ENCODE results near the gene GGTLC1.

GGTLC1 gene

GRCh38 chr20:23970049-23970448, 18.5 kb downstream of the GGTLC1 start:
- no peak overlapping the region for H3K27ac ChIP-seq (ENCODE audit: extremely low read depth, low read depth, low read length)
- no peak overlapping the region for H3K4me3 ChIP-seq (ENCODE audit: low read depth, low read length)
- CTCF ChIA-PET: interaction anchor here (0.6 to 0.7 kb wide), 2 partner anchors 186 to 237 kb away, joined by 3 read pairs; no protein-coding TSS in a partner anchor
- no peaks in the 10 kb centered on the region for H3K36me3 ChIP-seq (ENCODE audit: control insufficient read depth in 2 of 2, insufficient read depth in 1 of 2, low read length in 2 of 2)
- H3K9me3 ChIP-seq (ENCODE audit: control insufficient read depth, insufficient read depth, low read depth, low read length): no peaks in the 10 kb centered on the region
- no peaks in the 10 kb centered on the region for H3K4me1 ChIP-seq (ENCODE audit: control insufficient read depth, insufficient read depth, low read length)
- TF ChIP-seq ZNF292 (tag by site-specific recombination; IDR thresholded peaks at IDR 0.05; ENCODE audit: borderline replicate concordance, low read depth): no peak
- TF ChIP-seq ZFP37 (tag by site-specific recombination; IDR thresholded peaks at IDR 0.05): no peak
- no peak for TF ChIP-seq ZNF23 (tag by site-specific recombination; IDR thresholded peaks at IDR 0.05; ENCODE audit: borderline replicate concordance)
- TF ChIP-seq, protein P1, sequence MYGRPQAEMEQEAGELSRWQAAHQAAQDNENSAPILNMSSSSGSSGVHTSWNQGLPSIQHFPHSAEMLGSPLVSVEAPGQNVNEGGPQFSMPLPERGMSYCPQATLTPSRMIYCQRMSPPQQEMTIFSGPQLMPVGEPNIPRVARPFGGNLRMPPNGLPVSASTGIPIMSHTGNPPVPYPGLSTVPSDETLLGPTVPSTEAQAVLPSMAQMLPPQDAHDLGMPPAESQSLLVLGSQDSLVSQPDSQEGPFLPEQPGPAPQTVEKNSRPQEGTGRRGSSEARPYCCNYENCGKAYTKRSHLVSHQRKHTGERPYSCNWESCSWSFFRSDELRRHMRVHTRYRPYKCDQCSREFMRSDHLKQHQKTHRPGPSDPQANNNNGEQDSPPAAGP (tag by site-specific recombination; IDR thresholded peaks at IDR 0.05): no peak
- TF ChIP-seq, protein P2, sequence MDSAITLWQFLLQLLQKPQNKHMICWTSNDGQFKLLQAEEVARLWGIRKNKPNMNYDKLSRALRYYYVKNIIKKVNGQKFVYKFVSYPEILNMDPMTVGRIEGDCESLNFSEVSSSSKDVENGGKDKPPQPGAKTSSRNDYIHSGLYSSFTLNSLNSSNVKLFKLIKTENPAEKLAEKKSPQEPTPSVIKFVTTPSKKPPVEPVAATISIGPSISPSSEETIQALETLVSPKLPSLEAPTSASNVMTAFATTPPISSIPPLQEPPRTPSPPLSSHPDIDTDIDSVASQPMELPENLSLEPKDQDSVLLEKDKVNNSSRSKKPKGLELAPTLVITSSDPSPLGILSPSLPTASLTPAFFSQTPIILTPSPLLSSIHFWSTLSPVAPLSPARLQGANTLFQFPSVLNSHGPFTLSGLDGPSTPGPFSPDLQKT (IDR thresholded peaks at IDR 0.05; ENCODE audit: borderline replicate concordance, low read depth, low read length): no peak
- TF ChIP-seq ZFP41 (tag by site-specific recombination; IDR thresholded peaks at IDR 0.05; ENCODE audit: borderline replicate concordance): no peak
- TF ChIP-seq, protein P3, sequence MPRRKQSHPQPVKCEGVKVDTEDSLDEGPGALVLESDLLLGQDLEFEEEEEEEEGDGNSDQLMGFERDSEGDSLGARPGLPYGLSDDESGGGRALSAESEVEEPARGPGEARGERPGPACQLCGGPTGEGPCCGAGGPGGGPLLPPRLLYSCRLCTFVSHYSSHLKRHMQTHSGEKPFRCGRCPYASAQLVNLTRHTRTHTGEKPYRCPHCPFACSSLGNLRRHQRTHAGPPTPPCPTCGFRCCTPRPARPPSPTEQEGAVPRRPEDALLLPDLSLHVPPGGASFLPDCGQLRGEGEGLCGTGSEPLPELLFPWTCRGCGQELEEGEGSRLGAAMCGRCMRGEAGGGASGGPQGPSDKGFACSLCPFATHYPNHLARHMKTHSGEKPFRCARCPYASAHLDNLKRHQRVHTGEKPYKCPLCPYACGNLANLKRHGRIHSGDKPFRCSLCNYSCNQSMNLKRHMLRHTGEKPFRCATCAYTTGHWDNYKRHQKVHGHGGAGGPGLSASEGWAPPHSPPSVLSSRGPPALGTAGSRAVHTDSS (tag by site-specific recombination; IDR thresholded peaks at IDR 0.05): no peak
- TF ChIP-seq SCRT2 (tag by site-specific recombination; IDR thresholded peaks at IDR 0.05): no peak
- TF ChIP-seq PRDM1 (tag by site-specific recombination; IDR thresholded peaks at IDR 0.05): no peak
- TF ChIP-seq ZNF184 (tag by site-specific recombination; IDR thresholded peaks at IDR 0.05): no peak
- TF ChIP-seq ZNF146 (tag by site-specific recombination; IDR thresholded peaks at IDR 0.05): no peak
- no peak for TF ChIP-seq ZNF768 (tag by site-specific recombination; IDR thresholded peaks at IDR 0.05)
- no peak for TF ChIP-seq ZNF155 (tag by site-specific recombination; IDR thresholded peaks at IDR 0.05)
- TF ChIP-seq ZNF701 (tag by site-specific recombination; IDR thresholded peaks at IDR 0.05): no peak
- TF ChIP-seq ZNF670 (tag by site-specific recombination; IDR thresholded peaks at IDR 0.05; ENCODE audit: low read depth): no peak
- no peak for TF ChIP-seq ZNF221 (tag by site-specific recombination; IDR thresholded peaks at IDR 0.05; ENCODE audit: borderline replicate concordance)
- no peak for TF ChIP-seq ZNF530 (tag by site-specific recombination; IDR thresholded peaks at IDR 0.05; ENCODE audit: low read depth)
- TF ChIP-seq, protein P4, sequence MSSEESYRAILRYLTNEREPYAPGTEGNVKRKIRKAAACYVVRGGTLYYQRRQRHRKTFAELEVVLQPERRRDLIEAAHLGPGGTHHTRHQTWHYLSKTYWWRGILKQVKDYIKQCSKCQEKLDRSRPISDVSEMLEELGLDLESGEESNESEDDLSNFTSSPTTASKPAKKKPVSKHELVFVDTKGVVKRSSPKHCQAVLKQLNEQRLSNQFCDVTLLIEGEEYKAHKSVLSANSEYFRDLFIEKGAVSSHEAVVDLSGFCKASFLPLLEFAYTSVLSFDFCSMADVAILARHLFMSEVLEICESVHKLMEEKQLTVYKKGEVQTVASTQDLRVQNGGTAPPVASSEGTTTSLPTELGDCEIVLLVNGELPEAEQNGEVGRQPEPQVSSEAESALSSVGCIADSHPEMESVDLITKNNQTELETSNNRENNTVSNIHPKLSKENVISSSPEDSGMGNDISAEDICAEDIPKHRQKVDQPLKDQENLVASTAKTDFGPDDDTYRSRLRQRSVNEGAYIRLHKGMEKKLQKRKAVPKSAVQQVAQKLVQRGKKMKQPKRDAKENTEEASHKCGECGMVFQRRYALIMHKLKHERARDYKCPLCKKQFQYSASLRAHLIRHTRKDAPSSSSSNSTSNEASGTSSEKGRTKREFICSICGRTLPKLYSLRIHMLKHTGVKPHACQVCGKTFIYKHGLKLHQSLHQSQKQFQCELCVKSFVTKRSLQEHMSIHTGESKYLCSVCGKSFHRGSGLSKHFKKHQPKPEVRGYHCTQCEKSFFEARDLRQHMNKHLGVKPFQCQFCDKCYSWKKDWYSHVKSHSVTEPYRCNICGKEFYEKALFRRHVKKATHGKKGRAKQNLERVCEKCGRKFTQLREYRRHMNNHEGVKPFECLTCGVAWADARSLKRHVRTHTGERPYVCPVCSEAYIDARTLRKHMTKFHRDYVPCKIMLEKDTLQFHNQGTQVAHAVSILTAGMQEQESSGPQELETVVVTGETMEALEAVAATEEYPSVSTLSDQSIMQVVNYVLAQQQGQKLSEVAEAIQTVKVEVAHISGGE (tag by site-specific recombination; conservative IDR thresholded peaks at IDR 0.05; ENCODE audit: low read depth): no peak
- no peak for TF ChIP-seq ZNF335 (tag by site-specific recombination; conservative IDR thresholded peaks at IDR 0.05)
- POLR2A ChIA-PET: no interaction called here

GRCh38 chr20:23967616-23967979, 21.0 kb downstream of the GGTLC1 start:
- H3K36me3 ChIP-seq (ENCODE audit: control insufficient read depth in 2 of 2, insufficient read depth in 1 of 2, low read length in 2 of 2): no peaks in the 10 kb centered on the region
- CTCF ChIA-PET: no interaction called here
- POLR2A ChIA-PET: no interaction called here
- H3K4me1 ChIP-seq (ENCODE audit: control insufficient read depth, insufficient read depth, low read length): no peaks in the 10 kb centered on the region
- no peak overlapping the region for H3K4me3 ChIP-seq (ENCODE audit: low read depth, low read length)
- H3K9me3 ChIP-seq (ENCODE audit: control insufficient read depth, insufficient read depth, low read depth, low read length): no peaks in the 10 kb centered on the region
- H3K27ac ChIP-seq (ENCODE audit: extremely low read depth, low read depth, low read length): no peak overlapping the region
- TF ChIP-seq ZNF660 (tag by site-specific recombination; IDR thresholded peaks at IDR 0.05) (no peak), ATF2 (tag by site-specific recombination; IDR thresholded peaks at IDR 0.05; ENCODE audit: low read depth) (no peak), ZNF19 (tag by site-specific recombination; IDR thresholded peaks at IDR 0.05; ENCODE audit: low read depth) (no peak), ZNF701 (tag by site-specific recombination; IDR thresholded peaks at IDR 0.05) (no peak), WT1 (tag by site-specific recombination; IDR thresholded peaks at IDR 0.05) (no peak), ZBTB17 (tag by site-specific recombination; IDR thresholded peaks at IDR 0.05) (no peak), SCRT1 (tag by site-specific recombination; IDR thresholded peaks at IDR 0.05; ENCODE audit: borderline replicate concordance) (no peak)
- TF ChIP-seq, protein P5, sequence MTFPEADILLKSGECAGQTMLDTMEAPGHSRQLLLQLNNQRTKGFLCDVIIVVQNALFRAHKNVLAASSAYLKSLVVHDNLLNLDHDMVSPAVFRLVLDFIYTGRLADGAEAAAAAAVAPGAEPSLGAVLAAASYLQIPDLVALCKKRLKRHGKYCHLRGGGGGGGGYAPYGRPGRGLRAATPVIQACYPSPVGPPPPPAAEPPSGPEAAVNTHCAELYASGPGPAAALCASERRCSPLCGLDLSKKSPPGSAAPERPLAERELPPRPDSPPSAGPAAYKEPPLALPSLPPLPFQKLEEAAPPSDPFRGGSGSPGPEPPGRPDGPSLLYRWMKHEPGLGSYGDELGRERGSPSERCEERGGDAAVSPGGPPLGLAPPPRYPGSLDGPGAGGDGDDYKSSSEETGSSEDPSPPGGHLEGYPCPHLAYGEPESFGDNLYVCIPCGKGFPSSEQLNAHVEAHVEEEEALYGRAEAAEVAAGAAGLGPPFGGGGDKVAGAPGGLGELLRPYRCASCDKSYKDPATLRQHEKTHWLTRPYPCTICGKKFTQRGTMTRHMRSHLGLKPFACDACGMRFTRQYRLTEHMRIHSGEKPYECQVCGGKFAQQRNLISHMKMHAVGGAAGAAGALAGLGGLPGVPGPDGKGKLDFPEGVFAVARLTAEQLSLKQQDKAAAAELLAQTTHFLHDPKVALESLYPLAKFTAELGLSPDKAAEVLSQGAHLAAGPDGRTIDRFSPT (tag by site-specific recombination; IDR thresholded peaks at IDR 0.05): no peak

All from HEK293 (cell line).